IPS-NIHi7 (cell line): ENCODE data around the gene B4GALNT3.
"Not testable (repeated sequence)": the region's sequence is repeated elsewhere in the genome, so short reads cannot be mapped to it uniquely, and the experiment has no call there.

Experiments
- DNase-seq: peaks from one replicate; pipeline ENCODE4 v3.0.0; 2012; ENCODE audit warnings: mixed read lengths; ENCODE audit errors: extremely low spot score

B4GALNT3 gene

DNA sequence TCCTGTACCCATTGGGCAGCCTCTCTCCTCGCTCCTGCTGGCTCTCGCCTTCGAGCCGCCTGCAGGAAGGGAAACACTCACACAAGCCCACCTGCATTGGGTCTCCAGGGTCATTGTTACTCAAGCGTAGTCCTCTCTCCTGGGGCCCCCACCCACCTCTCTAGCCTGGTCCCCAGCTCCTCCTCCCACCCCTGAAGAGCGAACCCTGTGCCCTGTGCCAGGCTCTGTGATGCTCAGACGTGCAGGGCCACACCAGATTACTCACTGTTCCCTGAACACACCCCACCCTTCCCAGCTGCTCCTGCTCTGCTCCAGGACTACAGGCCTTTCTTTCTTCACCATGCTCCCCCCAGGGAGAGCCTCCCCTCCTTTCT is 115.4 kb downstream of the B4GALNT3 start:
- DNase-seq: no peak

- peak; percentile 93 for DNase-seq
Measured at GRCh38 chr12:575948-576614, 116.3 kb downstream of the B4GALNT3 start.

DNA sequence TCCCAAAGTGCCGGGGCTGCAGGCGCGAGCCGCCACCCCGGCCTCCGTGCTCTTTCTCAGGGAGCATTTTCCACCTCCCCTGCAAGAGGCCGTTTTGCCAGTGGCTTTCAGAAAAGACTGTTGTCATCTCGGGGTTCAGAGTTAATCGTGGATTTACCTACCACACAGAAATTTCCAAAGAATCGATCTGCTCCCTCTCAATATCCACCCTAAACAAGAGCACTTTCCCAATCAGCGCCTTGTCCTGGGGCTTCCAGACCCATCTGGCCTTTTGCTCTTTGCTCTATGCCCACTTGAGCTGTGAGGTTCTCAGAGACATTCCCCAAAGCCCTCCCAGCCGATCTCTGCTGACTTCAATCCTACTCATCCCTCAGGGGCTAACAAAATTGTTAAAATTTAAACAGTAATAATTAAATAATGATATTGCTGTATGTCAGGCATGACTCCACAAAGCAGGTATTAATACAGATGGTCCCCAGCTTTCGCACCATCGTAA is 116.9 kb downstream of the B4GALNT3 start:
- DNase-seq: no peak

DNA sequence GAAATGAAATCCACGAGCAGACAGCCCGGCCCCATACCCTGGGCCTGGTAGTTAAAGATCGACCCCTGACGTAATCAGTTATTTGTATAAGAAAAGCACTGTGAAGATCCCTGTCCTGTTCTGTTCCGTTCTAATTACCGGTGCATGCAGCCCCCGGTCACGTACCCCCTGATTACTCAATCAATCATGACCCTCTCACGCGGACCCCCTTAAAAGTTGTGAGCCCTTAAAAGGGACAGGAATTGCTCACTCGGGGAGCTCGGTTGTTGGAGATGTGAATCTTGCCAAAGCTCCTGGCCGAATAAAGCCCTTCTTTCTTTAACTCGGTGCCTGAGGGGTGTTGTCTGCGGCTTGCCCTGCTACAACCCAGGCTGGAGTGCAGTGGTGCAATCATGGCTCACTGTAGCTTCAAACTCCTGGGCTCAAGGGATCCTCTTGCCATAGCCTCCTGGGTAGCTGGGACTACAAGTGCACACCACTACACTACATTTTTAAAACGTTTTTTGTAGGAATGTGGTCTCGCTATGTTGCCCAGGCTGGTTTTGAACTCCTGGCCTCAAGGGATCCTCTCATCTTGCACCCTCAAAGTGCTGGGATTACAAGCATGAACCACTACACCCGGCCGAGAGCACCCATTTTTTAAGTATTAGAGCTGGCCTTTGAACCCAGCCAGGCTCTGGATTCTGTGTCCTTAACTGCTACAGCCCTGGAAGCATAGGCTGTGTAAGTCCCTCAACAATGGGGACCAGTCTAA is 118.4 kb downstream of the B4GALNT3 start:
- DNase-seq: not testable (repeated sequence)

DNA sequence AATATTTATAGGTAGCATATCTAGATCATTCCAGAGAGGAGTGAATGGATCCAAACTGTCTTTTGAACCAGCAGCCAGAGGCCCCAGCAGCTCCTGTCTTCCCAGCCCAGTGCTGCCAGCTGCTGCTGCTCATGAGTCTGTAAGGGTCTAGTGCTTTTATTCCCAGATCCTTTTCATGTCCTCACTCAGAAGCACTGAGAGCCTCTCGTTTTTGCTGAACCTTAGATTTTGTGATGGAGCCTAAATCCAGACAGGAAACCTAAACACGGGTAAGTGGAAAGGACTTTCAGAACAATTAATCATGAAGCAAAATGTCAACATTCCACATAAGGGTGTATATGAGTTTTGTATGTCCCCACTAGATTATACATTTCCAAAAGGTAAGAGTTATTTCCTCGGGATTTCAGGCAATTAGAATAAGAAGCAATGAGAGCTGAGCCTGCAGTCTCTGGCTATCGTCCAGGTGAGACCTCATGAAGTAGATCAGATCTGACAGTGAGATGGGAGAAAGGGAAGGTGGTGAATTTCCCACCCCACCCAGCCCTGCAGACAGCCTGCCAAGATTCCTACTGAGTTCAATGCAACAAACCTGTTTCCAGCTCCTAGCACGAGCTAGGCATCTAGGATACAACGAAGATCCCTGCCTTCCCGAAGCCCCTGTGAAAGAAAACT is 119.1 kb downstream of the B4GALNT3 start:
- DNase-seq: no peak

DNA sequence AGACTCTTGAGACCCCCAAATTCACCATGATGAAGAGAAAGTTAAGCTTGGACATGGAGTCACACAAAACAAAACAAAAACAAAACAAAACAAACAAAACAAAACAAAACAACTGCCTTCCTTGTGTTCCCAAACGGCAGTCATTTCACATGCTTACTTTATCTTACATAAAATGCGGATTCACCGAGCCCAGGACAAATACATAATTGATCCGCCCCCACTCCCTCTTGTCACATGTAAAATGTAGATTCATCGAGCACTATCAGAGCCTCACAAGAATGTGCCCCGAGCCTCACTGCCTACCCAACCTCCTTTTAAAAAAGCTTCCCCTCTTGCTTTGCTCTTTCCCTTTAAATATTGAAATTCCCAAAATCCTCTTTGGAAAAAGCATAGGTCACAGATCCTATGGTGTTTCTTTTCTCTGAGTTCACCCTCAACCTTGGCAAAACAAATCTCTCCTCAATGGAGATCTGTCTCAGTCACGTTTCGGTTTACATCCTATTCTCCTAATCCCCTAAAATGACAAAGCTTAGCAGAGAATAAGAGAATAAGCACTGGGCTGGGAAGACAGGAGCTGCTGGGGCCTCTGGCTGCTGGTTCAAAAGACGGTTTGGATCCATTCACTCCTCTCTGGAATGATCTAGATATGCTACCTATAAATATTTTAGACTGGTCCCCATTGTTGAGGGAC is 119.8 kb downstream of the B4GALNT3 start:
- no peak for DNase-seq

DNA sequence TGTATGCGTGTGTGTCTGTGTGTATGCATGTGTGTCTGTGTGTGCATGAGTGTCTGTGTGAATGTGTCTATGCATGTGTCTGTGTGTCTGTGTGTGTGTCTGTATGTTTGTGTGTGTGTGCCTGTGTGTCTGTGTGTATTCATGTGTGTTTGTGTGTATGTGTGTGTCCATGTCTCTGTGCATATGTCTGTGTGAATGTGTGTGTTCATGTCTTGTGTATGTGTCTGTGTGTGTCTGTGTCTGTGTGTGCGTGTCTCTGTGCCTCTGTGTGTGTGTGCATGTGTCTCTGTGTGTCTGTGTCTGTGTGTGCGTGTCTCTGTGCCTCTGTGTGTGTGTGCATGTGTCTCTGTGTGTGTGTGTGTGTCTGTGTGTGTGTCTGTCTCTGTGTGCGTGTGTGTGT is 121.1 kb downstream of the B4GALNT3 start:
- DNase-seq: no peak

- DNase-seq: no peak
Measured at GRCh38 chr12:581321-581720, 121.6 kb downstream of the B4GALNT3 start.

DNA sequence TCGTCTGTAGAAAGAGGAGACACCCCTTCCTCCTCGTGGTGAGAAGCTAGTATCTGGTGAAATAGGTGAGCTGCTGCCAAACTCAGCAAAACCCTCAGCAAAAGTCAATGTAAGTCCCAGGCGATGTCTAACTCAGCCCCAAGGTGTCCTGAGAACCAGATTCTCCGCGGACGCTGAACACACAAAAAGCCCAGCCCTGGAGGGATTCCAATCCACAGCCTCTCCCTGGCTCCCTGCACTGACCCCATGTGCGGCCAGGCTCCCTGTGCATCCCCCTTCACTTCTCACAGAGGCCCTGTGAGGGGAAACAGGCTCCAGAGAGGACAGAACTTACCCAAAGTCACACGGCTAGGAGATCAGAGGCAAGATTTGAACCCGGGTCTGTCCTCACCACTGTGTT is 122.0 kb downstream of the B4GALNT3 start:
- no peak for DNase-seq

DNA sequence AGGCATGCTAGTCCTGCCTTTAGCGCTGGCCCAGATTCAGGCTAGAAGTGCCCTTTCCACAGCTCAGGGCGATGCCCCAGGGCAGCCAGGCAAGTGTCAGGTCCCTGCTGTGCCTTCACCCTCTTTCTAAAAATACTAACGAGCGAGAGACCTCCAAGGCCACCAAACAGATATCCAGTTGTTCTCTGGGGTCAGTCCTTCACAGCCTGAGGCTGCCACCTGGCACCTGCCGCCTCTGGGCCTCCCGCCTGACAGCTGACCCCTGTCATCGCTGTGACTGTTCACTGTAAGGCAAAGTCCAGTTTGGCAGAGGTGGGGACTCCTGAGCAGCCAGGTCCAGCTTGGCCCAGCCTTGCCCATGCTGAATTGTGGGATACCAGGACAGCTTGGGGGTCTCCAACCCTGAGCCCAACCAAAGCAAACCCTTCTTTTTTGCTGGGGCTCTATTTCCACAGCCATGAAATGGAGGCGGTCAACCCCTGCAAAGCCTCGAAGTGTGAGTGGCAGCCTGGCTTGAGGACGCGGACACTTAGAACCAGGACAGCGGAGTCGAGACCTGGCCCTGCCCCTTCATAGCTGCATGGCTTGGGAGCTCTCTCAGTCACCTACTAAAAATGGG is 123.6 kb downstream of the B4GALNT3 start:
- no peak for DNase-seq

DNA sequence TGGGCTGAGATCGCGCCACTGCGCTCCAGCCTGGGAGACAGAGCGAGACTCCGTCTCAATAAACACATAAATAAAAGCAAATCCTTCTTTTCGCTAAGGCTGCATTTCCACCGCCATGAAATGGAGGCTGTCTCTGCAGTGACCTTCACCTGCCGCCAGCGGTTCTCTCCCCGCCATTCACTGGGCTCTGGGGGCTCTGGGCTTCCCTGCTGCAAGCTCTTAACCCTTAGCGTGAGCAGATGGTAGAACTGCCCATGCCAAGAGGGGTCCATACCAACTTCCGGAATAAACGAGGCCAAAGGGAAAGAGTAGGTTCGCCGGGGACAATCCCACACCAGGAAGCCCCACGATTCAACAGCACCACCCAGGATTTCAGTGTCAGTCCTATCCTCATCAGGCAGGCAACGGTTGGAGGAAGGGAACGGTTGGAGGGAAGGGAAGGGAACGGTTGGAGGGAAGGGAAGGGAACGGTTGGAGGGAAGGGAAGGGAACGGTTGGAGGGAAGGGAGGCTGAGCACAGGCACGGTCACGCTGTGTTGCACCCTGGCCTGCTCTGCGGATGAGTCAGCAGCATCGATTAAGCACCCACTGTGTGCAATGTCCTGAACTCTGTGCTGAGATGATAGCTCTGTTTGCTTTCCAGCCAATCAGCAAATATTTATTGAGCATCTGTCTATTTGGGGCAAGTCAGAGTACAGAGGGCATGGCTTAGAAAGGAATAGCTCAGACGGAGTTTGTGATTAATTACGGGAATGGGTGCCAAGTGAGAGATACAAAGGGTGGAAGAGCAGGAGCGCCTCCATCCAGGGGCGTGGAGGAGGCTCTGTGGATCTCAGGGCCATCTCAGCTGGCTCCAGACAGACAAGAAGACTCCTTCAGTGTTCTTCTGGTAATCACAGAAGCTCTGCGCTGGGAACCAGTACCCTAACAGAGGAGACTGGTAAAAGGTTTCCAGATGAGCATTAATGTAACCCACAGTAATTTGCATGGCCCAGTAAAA is 125.6 kb downstream of the B4GALNT3 start:
- DNase-seq: no peak

DNA sequence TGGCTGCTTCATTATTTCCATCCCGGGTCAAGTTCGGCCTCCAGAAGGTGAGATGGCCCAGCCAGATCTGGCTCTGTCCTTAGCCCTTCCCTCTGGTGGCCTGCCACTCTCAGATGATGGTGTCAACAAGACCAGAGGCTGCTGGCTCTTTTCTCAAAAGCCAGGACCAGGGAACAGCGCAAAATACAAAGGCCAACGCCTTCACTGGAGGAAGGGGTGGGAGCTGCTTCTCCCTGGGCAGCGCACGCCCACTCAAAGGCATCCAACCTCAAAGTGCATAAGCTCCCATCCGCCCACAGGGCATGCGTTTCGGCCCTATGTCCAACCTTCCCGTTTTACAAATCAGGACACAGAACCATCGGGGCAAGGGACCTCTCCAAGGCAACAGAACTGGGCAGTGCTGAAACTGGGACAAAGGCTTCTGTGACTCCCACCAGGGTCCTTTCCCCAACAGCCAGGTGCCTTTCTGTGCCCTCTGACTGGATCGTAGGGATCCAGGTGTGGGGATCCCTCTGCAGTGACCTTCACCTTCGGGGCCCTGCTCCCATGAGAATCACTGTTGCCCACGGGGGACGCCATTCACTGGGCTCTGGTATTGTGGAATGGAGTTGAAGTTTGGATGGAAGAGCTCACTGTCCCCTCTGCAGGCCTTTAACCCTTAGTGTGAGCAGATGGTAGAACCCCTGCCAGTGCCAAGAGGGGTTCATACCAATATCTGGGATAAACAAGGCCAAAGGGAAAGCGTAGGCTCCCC is 126.8 kb downstream of the B4GALNT3 start:
- DNase-seq: no peak

- DNase-seq: no peak
Measured at GRCh38 chr12:587132-588023, 127.6 kb downstream of the B4GALNT3 start.

GRCh38 chr12:588024-588322 is 128.2 kb downstream of the B4GALNT3 start:
- DNase-seq: no peak

GRCh38 chr12:588646-589045 is 128.9 kb downstream of the B4GALNT3 start:
- no peak for DNase-seq

GRCh38 chr12:590206-590750 is 130.5 kb downstream of the B4GALNT3 start:
- no peak for DNase-seq

GRCh38 chr12:591167-592023 is 131.7 kb downstream of the B4GALNT3 start:
- no peak for DNase-seq
